Suprapubic skin (tissue), 4 donors: ENCODE measurements around the gene ENDOD1. TPM values are rescaled to one million over a fixed set of nuclear protein-coding genes. Genes with fewer than 3 reads are reported as not detected.
"Not testable (repeated sequence)": the region's sequence is repeated elsewhere in the genome, so short reads cannot be mapped to it uniquely, and the experiment has no call there.

Experiments used
- DNase-seq, 2 donors: peaks; one replicate each; pipeline ENCODE4 v3.0.0-alpha.2; 2019; ENCODE audit warnings: low spot score in 2 of 2
- H3K27ac ChIP-seq: fragments of 200-600 bp; sonication (generic); one replicate; pipeline ENCODE4 v1.5.1; 2019
- H3K27me3 ChIP-seq: fragments of 200-600 bp; sonication (generic); one replicate; pipeline ENCODE4 v1.5.1; 2019
- H3K36me3 ChIP-seq: fragments of 200-600 bp; sonication (generic); one replicate; pipeline ENCODE4 v1.5.1; 2019
- H3K4me1 ChIP-seq: fragments of 200-600 bp; sonication (generic); one replicate; pipeline ENCODE4 v1.5.1; 2019
- H3K4me3 ChIP-seq: fragments of 200-600 bp; sonication (generic); one replicate; pipeline ENCODE4 v1.5.1; 2019; ENCODE audit warnings: mild to moderate bottlenecking
- H3K9me3 ChIP-seq: fragments of 200-600 bp; sonication (generic); one replicate; pipeline ENCODE4 v1.5.1; 2019
- EP300 ChIP-seq: sonication (generic); formaldehyde crosslinking; IDR thresholded peaks from one replicate; pipeline ENCODE4 v1.6.1; 2017; ENCODE audit warnings: antibody characterized with exemption
- POLR2A ChIP-seq, 2 donors: fragments of 450-650 bp; IDR thresholded peaks; one replicate each; pipeline ENCODE4 v1.6.1; 2017; ENCODE audit warnings: antibody characterized with exemption in 2 of 2, mild to moderate bottlenecking in 2 of 2, moderate library complexity in 2 of 2
- POLR2AphosphoS5 ChIP-seq, 3 donors: sonication (generic); formaldehyde crosslinking; IDR thresholded peaks; one replicate each; pipeline ENCODE4 v1.6.1; 2017; ENCODE audit warnings: antibody characterized with exemption in 3 of 3
- WGBS: methylation state at CpG from one replicate; pipeline ENCODE4 v1.1.5; 2018; 5-methylcytosine and 5-hydroxymethylcytosine counted together
- total RNA-seq, 4 donors: library from RNA; depleted of rRNA; stranded (reverse); fragments of >200 nt; gene quantifications; one replicate each; pipeline ENCODE4 v1.1.0, GENCODE V29; 2016
- TF ChIP-seq, protein P1 (sequence below), 2 donors: fragments of 200-600 bp in 1 of 2; fragments of 450-650 bp in 1 of 2; sonication (generic) in 1 of 2; IDR thresholded peaks; one replicate each; pipeline ENCODE4 v1.5.1; 2016 to 2019; ENCODE audit warnings: antibody characterized with exemption in 2 of 2, mild to moderate bottlenecking in 1 of 2, moderate library complexity in 1 of 2

The ENDOD1 gene, protein sequence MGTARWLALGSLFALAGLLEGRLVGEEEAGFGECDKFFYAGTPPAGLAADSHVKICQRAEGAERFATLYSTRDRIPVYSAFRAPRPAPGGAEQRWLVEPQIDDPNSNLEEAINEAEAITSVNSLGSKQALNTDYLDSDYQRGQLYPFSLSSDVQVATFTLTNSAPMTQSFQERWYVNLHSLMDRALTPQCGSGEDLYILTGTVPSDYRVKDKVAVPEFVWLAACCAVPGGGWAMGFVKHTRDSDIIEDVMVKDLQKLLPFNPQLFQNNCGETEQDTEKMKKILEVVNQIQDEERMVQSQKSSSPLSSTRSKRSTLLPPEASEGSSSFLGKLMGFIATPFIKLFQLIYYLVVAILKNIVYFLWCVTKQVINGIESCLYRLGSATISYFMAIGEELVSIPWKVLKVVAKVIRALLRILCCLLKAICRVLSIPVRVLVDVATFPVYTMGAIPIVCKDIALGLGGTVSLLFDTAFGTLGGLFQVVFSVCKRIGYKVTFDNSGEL
- 10 to 100 TPM; 30.7 to 65.9 (median 49.4) TPM for total RNA-seq

DNA sequence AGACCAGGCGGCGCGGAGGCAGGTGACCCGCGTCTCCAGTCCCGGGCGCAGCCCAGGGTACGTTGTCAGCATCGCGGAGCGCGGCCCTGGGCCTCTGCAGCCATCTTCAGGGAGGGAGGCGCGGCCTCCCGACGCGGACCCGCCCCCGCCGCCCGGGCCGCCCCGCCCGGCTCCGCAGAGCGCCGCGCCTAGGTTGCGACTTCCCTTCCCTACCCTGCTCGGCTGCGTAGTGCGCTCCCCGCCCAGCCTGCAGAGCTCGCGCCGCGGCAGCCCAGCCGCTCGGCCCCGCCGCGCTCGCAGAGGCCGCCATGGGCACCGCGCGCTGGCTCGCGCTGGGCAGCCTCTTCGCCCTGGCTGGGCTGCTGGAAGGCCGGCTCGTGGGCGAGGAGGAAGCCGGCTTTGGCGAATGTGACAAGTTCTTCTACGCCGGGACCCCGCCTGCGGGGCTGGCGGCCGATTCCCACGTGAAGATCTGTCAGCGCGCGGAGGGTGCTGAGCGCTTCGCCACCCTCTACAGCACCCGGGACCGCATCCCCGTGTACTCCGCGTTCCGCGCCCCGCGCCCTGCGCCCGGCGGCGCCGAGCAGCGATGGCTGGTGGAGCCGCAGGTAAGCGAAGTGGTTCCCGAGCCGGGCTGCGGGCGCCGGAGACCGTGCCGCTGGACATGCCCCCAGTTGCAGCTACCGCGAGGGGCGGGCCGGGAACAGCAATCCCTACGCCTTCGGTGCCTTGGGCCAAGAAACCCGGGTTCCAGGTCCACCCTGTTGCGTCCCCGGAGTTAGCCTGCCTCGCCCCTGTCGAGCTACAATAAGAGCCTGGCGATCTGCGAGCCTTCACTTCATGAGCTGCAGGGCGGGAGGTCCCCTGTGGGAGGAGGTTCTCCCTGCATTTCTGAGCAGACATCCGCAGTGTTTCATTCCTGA lies at the start of gene ENDOD1:
ENDOD1 (plus strand) TSS at position 227 of the 923 bp plus-strand sequence; CDS start at position 309, 82 bp downstream.
- Histone ChIP-seq H3K36me3 (no peaks in the 10 kb centered on the region), H3K4me1 (peaks cover 41% of the 10 kb centered on the region), H3K4me3 (peak within 1 kb of the TSS; percentile 99), H3K27me3 (no peaks in the 10 kb centered on the region), H3K9me3 (no peaks in the 10 kb centered on the region), H3K27ac (peak within 1 kb of the TSS; percentile 98)
- peak; percentile 86 to 89 for DNase-seq
- peak in 1 of 2 donors; percentile 67 for TF ChIP-seq POLR2A (IDR thresholded peaks at IDR 0.05)
- TF ChIP-seq, protein P1, sequence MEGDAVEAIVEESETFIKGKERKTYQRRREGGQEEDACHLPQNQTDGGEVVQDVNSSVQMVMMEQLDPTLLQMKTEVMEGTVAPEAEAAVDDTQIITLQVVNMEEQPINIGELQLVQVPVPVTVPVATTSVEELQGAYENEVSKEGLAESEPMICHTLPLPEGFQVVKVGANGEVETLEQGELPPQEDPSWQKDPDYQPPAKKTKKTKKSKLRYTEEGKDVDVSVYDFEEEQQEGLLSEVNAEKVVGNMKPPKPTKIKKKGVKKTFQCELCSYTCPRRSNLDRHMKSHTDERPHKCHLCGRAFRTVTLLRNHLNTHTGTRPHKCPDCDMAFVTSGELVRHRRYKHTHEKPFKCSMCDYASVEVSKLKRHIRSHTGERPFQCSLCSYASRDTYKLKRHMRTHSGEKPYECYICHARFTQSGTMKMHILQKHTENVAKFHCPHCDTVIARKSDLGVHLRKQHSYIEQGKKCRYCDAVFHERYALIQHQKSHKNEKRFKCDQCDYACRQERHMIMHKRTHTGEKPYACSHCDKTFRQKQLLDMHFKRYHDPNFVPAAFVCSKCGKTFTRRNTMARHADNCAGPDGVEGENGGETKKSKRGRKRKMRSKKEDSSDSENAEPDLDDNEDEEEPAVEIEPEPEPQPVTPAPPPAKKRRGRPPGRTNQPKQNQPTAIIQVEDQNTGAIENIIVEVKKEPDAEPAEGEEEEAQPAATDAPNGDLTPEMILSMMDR (IDR thresholded peaks at IDR 0.05): peak in 1 of 2 donors; percentile 6
- TF ChIP-seq POLR2AphosphoS5 (IDR thresholded peaks at IDR 0.05): no peak
- WGBS: 0% methylated on average over 13 of the region's 106 CpGs

DNA sequence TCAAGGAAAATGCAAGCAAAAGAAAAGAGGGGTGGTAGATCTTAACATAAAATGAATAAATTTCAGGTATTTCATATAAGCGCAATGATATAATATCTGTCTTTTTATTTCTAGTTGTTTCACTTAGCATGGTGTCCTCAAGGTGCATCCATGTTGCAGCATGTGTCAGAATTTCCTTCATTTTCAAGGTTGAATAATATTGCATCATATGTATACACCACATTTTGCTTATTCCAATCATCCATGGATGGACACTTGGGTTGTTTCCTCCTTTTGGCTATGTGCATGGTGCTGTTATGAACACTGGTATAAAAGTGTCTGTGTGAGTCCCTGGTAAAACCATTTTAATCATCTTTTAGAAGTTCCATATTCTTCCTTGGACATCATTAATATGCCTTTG lies 47.4 kb upstream of the ENDOD1 start:
- TF ChIP-seq POLR2A (IDR thresholded peaks at IDR 0.05): no peak
- TF ChIP-seq, protein P1 (IDR thresholded peaks at IDR 0.05): no peak
- TF ChIP-seq EP300: no peak
- no peak for TF ChIP-seq POLR2AphosphoS5 (IDR thresholded peaks at IDR 0.05)
- no peaks in the 10 kb centered on the region for H3K36me3 ChIP-seq
- peaks cover 18% of the 10 kb centered on the region for H3K27me3 ChIP-seq
- no peak for DNase-seq
- H3K27ac ChIP-seq: no peak overlapping the region
- H3K4me3 ChIP-seq: no peak overlapping the region
- no peaks in the 10 kb centered on the region for H3K9me3 ChIP-seq
- H3K4me1 ChIP-seq: no peaks in the 10 kb centered on the region
- 97% methylated on average over 1 of the region's 1 CpG for WGBS

DNA sequence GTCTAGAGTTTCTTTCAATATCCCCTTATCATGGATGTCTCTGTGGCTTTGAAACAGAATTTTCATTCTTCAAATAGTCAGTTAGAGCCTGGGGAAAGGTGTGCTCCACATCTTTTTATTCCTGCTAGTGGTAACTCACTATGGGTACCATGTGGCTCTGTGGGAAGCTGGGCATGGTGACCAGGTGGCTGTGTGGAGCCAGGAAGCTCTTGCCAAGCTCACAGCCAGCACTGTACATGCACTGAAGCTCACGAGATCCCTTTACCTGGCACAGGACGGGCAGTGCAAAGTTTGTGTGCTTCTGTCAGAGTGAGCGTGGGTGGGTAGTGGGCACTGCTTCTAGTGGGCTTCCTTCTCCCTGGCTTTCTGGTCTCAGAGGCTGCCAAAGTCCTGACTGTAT lies 46.7 kb upstream of the ENDOD1 start:
- Histone ChIP-seq H3K4me3 (no peak overlapping the region), H3K27me3 (peaks cover 11% of the 10 kb centered on the region), H3K9me3 (no peaks in the 10 kb centered on the region), H3K4me1 (no peaks in the 10 kb centered on the region), H3K27ac (no peak overlapping the region), H3K36me3 (no peaks in the 10 kb centered on the region)
- WGBS: 75% methylated on average over 2 of the region's 3 CpGs
- no peak for DNase-seq
- TF ChIP-seq, protein P1 (IDR thresholded peaks at IDR 0.05): no peak
- no peak for TF ChIP-seq EP300
- TF ChIP-seq POLR2A (IDR thresholded peaks at IDR 0.05): no peak
- no peak for TF ChIP-seq POLR2AphosphoS5 (IDR thresholded peaks at IDR 0.05)

DNA sequence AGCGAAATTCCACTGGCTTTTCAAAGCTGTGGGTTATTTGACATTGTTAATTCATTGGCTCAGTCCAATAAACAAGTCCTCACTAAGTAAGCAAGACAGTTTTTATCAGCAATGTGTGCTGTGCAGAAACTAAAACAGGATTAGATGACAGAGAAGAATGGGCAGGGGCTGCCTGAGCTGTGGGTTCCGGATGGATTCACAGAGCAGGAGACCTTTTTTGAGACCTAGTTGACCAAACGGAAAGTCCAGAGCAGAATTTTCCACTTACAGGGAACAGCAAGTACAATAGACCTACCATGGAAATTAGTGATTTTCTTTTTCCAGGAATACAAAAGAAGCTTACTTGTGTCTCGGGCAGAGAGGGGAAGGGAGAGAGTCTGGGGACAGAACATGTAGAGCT lies 45.6 kb upstream of the ENDOD1 start:
- Histone ChIP-seq H3K27me3 (peaks cover 12% of the 10 kb centered on the region), H3K4me3 (no peak overlapping the region), H3K4me1 (no peaks in the 10 kb centered on the region), H3K9me3 (no peaks in the 10 kb centered on the region), H3K36me3 (no peaks in the 10 kb centered on the region), H3K27ac (no peak overlapping the region)
- 84% methylated on average over 4 of the region's 4 CpGs for WGBS
- DNase-seq: no peak
- TF ChIP-seq POLR2A (IDR thresholded peaks at IDR 0.05): no peak
- TF ChIP-seq, protein P1 (IDR thresholded peaks at IDR 0.05): no peak

DNA sequence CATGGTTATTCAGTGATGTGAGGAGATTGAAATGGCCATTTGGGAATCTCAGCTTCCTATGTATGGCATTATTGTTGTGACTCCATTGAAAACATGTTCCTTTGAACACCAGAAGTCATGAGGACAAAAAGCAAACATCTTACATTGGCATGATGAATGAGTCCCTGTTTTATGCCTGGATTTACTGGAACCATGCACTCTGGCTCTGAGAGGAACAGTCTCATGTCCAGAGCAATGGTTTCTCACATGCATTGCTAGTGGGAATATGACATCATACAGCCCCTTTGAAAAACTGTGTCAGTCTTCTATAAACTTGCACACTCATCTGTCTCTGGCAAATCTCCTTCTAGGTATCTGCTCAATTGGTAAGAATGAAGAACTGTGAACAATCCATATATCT lies 43.8 kb upstream of the ENDOD1 start:
- no peaks in the 10 kb centered on the region for H3K36me3 ChIP-seq
- peaks cover 13% of the 10 kb centered on the region for H3K27me3 ChIP-seq
- H3K4me3 ChIP-seq: no peak overlapping the region
- H3K4me1 ChIP-seq: no peaks in the 10 kb centered on the region
- TF ChIP-seq POLR2A (IDR thresholded peaks at IDR 0.05): no peak
- no peaks in the 10 kb centered on the region for H3K9me3 ChIP-seq
- no peak overlapping the region for H3K27ac ChIP-seq
- no peak for DNase-seq

DNA sequence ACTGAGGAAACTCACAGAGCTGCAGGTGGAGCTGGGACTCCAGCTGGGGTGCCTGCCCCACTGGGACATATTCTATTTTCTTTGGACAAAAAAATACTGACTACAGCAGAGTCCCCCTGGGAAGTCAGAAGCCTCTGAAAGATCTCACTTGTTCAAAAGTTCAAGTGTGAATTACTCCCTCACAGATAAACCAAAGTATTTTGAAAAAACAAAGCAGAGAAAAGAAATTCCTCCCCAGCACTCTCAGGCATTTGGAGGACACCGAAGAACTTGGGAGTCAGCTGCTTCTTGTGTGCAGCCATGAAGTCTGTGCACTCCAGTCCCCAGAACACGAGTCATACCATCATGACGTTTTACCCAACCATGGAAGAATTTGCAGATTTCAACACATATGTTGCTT lies 40.5 kb upstream of the ENDOD1 start, which contains the start of gene KDM4F:
KDM4F (plus strand) TSS at position 301 of the 400 bp plus-strand sequence.
- H3K36me3 ChIP-seq, H3K9me3 ChIP-seq, DNase-seq, H3K27ac ChIP-seq, H3K27me3 ChIP-seq, H3K4me1 ChIP-seq, H3K4me3 ChIP-seq: not testable (repeated sequence)
- WGBS: 88% methylated on average over 3 of the region's 3 CpGs
